NK-92 (cell line): ENCODE data around the gene SLC9A9.

Source experiments
- DNase-seq: peaks from one replicate; lab custom pipeline; 2025; ENCODE audit not compliant: unreplicated experiment; lab: John Stamatoyannopoulos, UW

Gene SLC9A9

GRCh38 chr3:143363276-143363675 lies 485.0 kb downstream of the SLC9A9 start:
- DNase-seq = no peak

GRCh38 chr3:143362115-143362991 lies 485.9 kb downstream of the SLC9A9 start:
- no peak for DNase-seq

GRCh38 chr3:143361589-143361988 lies 486.7 kb downstream of the SLC9A9 start:
- DNase-seq = no peak

GRCh38 chr3:143360244-143360643 lies 488.0 kb downstream of the SLC9A9 start:
- no peak for DNase-seq

GRCh38 chr3:143358793-143359491 lies 489.3 kb downstream of the SLC9A9 start:
- no peak for DNase-seq

- DNase-seq = no peak
Observed at GRCh38 chr3:143358155-143358792, 490.0 kb downstream of the SLC9A9 start.

DNA sequence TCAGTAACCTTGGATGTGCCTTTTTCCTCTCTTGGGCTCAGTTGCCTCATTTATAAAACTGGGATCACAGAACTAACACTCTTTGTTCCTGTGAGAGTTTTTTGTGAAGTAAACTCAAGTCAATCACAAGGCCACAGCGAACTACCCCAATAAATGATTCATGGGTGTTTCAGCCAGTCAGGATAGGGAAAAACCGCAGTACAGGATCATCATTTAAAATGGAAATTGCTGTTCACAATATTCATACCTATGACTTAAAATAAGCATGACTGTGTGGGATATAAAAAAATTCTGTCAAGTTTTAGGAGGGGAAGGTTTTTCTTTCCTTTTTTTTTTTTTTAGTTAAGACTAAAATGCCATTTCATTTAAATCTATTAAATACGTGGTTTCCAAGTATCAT lies 490.6 kb downstream of the SLC9A9 start:
- no peak for DNase-seq

DNA sequence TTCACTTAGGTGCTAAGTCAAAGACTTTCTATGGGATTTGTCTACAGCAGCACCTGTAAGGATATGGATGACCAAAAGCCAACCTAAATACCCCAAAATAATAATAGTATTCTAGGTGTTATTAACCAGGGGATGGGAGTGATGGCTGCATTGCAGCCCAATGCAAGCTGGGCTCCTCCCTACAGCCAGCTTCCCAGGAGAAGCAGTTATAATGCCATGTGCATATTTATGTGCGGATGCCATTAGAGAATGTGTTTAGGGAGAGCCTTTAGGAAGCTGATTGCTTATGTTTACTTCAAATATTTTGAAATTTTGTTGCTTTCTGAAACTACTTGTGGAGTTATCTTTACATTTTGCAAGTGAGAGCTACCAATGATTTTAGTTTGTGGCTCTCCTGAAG lies 491.4 kb downstream of the SLC9A9 start:
- DNase-seq = no peak

DNA sequence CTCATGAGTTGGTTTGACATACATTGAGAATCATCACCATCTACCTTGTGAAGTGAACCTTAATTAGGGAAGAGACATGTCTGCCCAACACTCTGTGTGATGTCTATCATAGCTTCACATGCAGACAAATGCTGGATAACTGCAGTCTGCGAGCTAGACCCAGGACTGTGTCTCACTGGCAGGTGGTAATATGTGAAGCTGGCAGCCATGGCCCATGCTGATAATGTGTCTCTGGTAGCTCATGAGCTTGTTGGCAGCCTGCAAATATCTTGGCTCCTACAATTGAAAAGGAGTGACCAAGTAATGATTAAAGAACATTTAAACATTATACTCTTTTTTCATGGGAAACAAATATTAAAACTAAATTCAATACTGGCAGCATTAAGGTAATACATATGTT lies 493.9 kb downstream of the SLC9A9 start:
- DNase-seq = no peak

DNA sequence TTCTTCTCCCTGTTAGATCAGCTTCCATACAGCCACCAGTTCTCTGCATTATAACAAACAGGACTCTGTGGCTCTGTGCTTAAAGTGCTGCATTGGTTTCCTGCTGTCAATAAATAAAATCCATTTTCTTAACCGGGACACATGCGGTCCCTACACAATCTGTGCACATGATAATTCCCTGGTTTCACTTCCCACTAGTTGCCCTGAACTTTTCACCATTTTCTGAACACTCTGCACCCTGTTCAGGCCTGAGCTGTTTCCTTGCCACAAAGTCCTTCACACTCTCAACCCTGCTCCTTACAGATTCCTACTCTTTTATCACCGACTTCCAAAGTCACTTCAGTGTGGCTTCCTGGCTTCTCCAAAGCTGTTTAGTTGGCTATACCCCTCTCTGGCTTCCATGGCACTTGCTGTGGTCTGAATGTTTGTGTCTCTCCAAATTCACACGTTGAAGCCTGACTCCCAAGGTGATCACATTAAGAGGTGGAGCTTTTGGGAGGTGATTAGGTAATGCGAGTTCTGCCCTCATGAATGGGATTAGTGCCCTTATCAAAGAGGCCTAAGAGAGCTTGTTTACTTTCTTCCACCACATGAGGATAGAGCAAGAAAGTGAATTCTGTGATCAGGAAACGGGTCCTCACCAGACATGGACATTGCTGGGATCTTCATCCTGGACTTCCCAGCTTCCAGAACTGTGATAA lies 495.3 kb downstream of the SLC9A9 start:
- DNase-seq = no peak

- DNase-seq = no peak
Observed at GRCh38 chr3:143351895-143352608, 496.2 kb downstream of the SLC9A9 start.

- no peak for DNase-seq
Observed at GRCh38 chr3:143351354-143351753, 496.9 kb downstream of the SLC9A9 start.

DNA sequence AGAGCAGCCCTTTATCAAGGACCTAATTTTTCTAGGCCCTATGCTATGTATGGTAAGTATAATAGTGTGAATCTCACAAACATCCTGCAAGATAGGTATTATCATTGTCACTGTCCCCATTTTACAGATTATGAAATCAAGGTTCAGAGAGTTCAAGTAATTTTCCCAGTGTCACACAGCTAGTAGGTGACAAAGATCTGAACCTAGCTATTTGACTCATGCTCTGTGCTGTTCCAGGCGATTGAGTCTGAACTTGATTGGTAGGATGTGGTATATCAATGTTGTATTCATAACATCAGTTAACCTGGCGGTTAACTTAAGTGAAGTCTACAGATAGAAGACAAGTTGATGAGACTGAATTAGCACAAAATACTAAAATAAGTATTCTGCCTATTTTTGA lies 498.8 kb downstream of the SLC9A9 start:
- DNase-seq = no peak

- no peak for DNase-seq
Observed at GRCh38 chr3:143348486-143349327, 499.6 kb downstream of the SLC9A9 start.

GRCh38 chr3:143344516-143345165 lies 503.6 kb downstream of the SLC9A9 start:
- DNase-seq = no peak

DNA sequence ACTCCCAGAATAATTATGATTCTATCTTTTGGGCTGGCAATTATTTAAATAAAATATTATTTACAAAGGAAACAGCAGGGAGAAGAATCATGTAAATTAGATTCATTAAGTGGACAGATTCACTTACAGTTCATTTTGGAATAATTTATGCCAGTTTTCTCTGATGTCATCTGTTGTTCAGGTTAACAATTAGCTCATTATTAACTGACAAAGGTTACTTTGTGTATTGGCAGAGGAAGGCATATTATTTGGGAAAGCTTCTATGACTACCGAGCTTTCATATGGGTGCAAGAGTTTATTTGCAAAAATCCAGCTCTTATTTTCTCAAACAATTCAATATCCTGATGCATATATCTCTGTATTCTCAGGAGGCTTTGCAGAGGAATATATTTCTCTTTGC lies 504.3 kb downstream of the SLC9A9 start:
- no peak for DNase-seq

DNA sequence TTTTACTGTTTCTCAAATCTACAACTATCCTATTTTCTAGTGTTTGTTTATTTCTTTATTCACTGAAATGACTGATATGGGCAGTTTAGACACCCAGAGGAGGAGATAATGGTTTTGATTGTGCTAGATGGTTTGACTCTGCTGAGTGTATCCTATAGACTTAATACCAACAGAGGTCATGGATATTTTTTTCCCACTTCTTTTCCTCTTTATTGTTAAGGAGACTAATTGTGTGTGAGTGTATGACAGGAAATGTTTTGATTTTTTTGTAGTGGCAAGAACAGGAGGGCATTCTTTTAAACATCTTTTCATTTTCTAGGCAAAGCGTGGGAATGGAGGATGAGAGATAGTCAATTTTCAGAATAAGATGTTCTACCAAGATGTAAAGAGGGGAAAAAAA lies 505.2 kb downstream of the SLC9A9 start:
- DNase-seq = no peak

DNA sequence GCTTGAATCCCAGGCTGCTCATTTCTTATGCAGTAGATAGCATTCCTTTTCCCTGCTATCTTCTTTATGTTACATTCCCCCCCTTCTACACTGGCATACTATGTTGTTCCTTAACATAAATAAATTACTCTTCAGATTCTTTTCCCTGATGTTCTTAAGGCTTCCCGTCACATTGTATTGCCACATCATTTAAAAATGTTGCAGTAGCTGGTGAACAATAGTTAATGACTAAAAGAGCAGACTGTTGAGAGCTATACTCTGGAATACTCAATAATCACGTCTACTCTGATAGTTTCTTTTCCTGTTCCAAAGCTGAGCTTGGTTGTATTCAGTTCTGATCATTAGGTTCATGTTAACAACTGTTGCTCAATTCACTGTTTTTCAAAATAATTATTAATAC lies 508.8 kb downstream of the SLC9A9 start:
- DNase-seq = no peak

GRCh38 chr3:143337387-143337786 lies 510.9 kb downstream of the SLC9A9 start:
- no peak for DNase-seq
